Neural cell (in vitro differentiated cells): ENCODE data around the gene GRN. TPM values are rescaled to one million over a fixed set of nuclear protein-coding genes. Genes with fewer than 3 reads are reported as not detected.

Source experiments
- H2AFZ ChIP-seq: fragments of 200-600, 300-800 bp; sonication (generic), shearing (Covaris generic); 2 replicates; pipeline ENCODE4 v1.6.0; 2014; ENCODE audit warnings: low read depth, mild to moderate bottlenecking, antibody characterized with exemption, low read length, moderate library complexity
- H3F3A ChIP-seq: fragments of 200-600 bp; shearing (Covaris generic); 2 replicates; pipeline ENCODE4 v1.6.1; 2016; ENCODE audit warnings: mild to moderate bottlenecking, moderate library complexity, mixed read lengths, antibody characterized with exemption, low read length; ENCODE audit not compliant: insufficient read depth, poor library complexity, severe bottlenecking
- H3K27ac ChIP-seq: fragments of 200-600, 300-800 bp; sonication (generic), shearing (Covaris generic); 2 replicates; pipeline ENCODE4 v1.5.1; 2014; ENCODE audit warnings: mild to moderate bottlenecking, low read length, moderate library complexity
- H3K27me3 ChIP-seq: fragments of 300-800, 200-600 bp; sonication (generic), shearing (Covaris generic); 2 replicates; pipeline ENCODE4 v1.6.0; 2014; ENCODE audit warnings: mild to moderate bottlenecking, low read depth, low read length, moderate library complexity; ENCODE audit not compliant: insufficient read depth
- H3K36me3 ChIP-seq: fragments of 300-800, 200-600 bp; sonication (generic), shearing (Covaris generic); 2 replicates; pipeline ENCODE4 v1.5.1; 2014; ENCODE audit warnings: mild to moderate bottlenecking, antibody characterized with exemption, low read length, moderate library complexity; ENCODE audit not compliant: insufficient read depth
- H3K4me2 ChIP-seq: fragments of 300-800, 200-600 bp; sonication (generic), shearing (Covaris generic); 2 replicates; pipeline ENCODE4 v1.6.0; 2014; ENCODE audit warnings: mild to moderate bottlenecking, low read length
- H3K4me3 ChIP-seq: fragments of 300-800, 200-600 bp; sonication (generic), shearing (Covaris generic); 2 replicates; pipeline ENCODE4 v1.5.1; 2014; ENCODE audit warnings: mild to moderate bottlenecking, low read length, moderate library complexity
- H3K79me2 ChIP-seq: fragments of 200-600 bp; shearing (Covaris generic); replicated peaks from 2 replicates; pipeline ENCODE4 v1.6.0; 2014; ENCODE audit warnings: mild to moderate bottlenecking, low read length, moderate library complexity; ENCODE audit not compliant: insufficient read depth
- H3K9ac ChIP-seq: fragments of 300-800, 200-600 bp; sonication (generic), shearing (Covaris generic); 2 replicates; pipeline ENCODE4 v1.6.1; 2016; ENCODE audit warnings: mild to moderate bottlenecking, low read length, mixed read lengths
- H3K9me2 ChIP-seq: fragments of 200-600 bp; shearing (Covaris generic); 2 replicates; pipeline ENCODE4 v1.6.1; 2016; ENCODE audit warnings: mild to moderate bottlenecking, low read length, mixed read lengths; ENCODE audit not compliant: insufficient read depth
- H3K9me3 ChIP-seq: fragments of 200-600, 300-800 bp; sonication (generic), shearing (Covaris generic); 2 replicates; pipeline ENCODE4 v1.6.1; 2016; ENCODE audit warnings: mild to moderate bottlenecking, mixed run types, low read length, moderate library complexity, mixed read lengths
- H4K20me1 ChIP-seq: fragments of 200-600 bp; shearing (Covaris generic); 2 replicates; pipeline ENCODE4 v1.6.1; 2016; ENCODE audit warnings: mild to moderate bottlenecking, mixed run types; ENCODE audit not compliant: insufficient read depth
- EP300 ChIP-seq: fragments of 450-650 bp; conservative IDR thresholded peaks from 2 replicates; pipeline ENCODE4 v1.6.1; 2014; ENCODE audit warnings: antibody characterized with exemption, mild to moderate bottlenecking, moderate library complexity; ENCODE audit not compliant: poor library complexity, severe bottlenecking
- EZH2 ChIP-seq: fragments of 200-600, 300-800 bp; shearing (Covaris generic), sonication (generic); IDR thresholded peaks from 2 replicates; pipeline ENCODE4 v1.6.1; 2014; ENCODE audit warnings: antibody characterized with exemption, low read length, borderline replicate concordance, mild to moderate bottlenecking; ENCODE audit not compliant: insufficient read depth, poor library complexity, severe bottlenecking
- MXI1 ChIP-seq: fragments of 450-650 bp; conservative IDR thresholded peaks from 2 replicates; pipeline ENCODE4 v1.6.1; 2014; ENCODE audit warnings: antibody characterized with exemption, mild to moderate bottlenecking; ENCODE audit not compliant: poor library complexity, severe bottlenecking
- POLR2AphosphoS5 ChIP-seq: IDR thresholded peaks from 2 replicates; pipeline ENCODE4 v1.6.1; 2012
- RAD21 ChIP-seq: fragments of 450-650 bp; conservative IDR thresholded peaks from 2 replicates; pipeline ENCODE4 v1.6.1; 2014; ENCODE audit warnings: antibody characterized with exemption, mild to moderate bottlenecking, moderate library complexity
- REST ChIP-seq: IDR thresholded peaks from 2 replicates; pipeline ENCODE4 v1.6.1; 2012; ENCODE audit warnings: borderline replicate concordance
- SMC3 ChIP-seq: fragments of 450-650 bp; conservative IDR thresholded peaks from 2 replicates; pipeline ENCODE4 v1.6.1; 2014; ENCODE audit warnings: antibody characterized with exemption, mild to moderate bottlenecking, moderate library complexity; ENCODE audit not compliant: poor library complexity
- TAF1 ChIP-seq: IDR thresholded peaks from 2 replicates; pipeline ENCODE4 v1.6.1; 2012; ENCODE audit warnings: low read depth
- polyA plus RNA-seq: library from polyadenylated mRNA; depleted of rRNA; stranded (reverse); fragments of >200 nt; gene quantifications from 2 replicates; pipeline ENCODE4 v1.2.3, GENCODE V29; 2014
- TF ChIP-seq, protein P1 (sequence below): fragments of 450-650 bp; IDR thresholded peaks from 2 replicates; pipeline ENCODE4 v1.5.1; 2014; ENCODE audit warnings: antibody characterized with exemption, mild to moderate bottlenecking, moderate library complexity; ENCODE audit not compliant: poor library complexity, severe bottlenecking

GRN gene
- polyA plus RNA-seq, 1 donor from 2014 or later = 21.8 TPM

DNA sequence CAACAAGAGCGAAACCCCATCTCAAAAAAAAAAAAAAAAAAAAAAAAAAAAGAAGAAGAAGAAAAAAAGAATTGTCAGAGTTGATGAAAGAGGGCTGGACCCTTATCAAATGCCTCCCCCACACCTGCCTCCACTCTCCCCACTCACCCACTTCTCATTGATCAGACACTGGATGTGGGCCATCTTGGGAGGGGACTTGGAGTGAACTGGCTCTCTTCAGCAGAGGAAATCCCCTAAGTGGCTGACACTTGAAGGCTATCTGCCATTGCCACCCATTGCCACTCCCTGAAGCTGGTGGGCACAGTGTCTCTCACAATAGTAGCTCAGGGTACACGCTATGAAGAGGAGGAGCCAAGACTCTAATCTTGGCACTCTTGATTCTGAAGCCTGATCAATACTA, 42.7 kb downstream of the GRN start:
- Histone ChIP-seq H3K9me2 (no peaks in the 10 kb centered on the region), H3F3A (no peaks in the 10 kb centered on the region), H3K79me2 (no peaks in the 10 kb centered on the region), H3K4me3 (no peak overlapping the region), H3K9me3 (no peaks in the 10 kb centered on the region), H3K36me3 (no peaks in the 10 kb centered on the region), H3K9ac (no peak overlapping the region), H3K4me2 (no peak overlapping the region), H3K27me3 (peaks cover 15% of the 10 kb centered on the region), H2AFZ (no peak overlapping the region), H3K27ac (no peak overlapping the region), H4K20me1 (no peaks in the 10 kb centered on the region)
- TF ChIP-seq EZH2 = no peak
- no peak for TF ChIP-seq EP300
- TF ChIP-seq TAF1 = no peak
- TF ChIP-seq RAD21 = no peak
- TF ChIP-seq REST = no peak

DNA sequence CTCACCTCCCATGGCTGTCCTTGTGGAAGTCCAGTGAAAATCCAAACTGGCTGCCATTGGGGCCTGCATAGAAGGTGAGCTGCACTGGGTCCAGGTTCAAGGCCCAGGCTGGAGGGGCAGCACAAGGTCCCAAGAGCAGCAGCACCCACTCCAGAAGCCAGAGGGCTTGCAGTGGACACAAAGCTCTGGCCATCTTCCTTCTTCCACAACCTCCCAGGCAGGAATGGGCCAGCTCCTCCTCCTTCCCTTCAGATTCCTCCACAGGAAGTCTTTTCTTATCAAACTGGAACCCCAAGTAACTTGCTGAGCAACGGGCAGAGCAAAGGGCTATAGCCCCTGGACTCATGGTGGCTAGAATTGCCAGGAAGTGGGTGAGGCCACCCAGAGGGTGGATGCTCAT, 44.2 kb downstream of the GRN start, which contains the start of gene ITGA2B:
TSS of gene ITGA2B (minus strand) at position 369 of the 400 bp plus-strand sequence. CDS start at position 193, 176 bp downstream.
- Histone ChIP-seq H3K4me3 (no peak within 1 kb of the TSS), H3K27me3 (peaks cover 15% of the 10 kb centered on the region)

GRCh38 chr17:44389723-44390202, 44.7 kb downstream of the GRN start:
- Histone ChIP-seq H3K9ac (no peak overlapping the region), H3K79me2 (no peaks in the 10 kb centered on the region), H3K9me3 (no peaks in the 10 kb centered on the region), H3K4me2 (no peak overlapping the region), H3K9me2 (no peaks in the 10 kb centered on the region), H3K36me3 (no peaks in the 10 kb centered on the region), H4K20me1 (no peaks in the 10 kb centered on the region), H3K27ac (no peak overlapping the region), H3K4me3 (no peak overlapping the region), H3K27me3 (peaks cover 13% of the 10 kb centered on the region), H2AFZ (no peak overlapping the region), H3F3A (no peaks in the 10 kb centered on the region)
- no peak for TF ChIP-seq POLR2AphosphoS5
- no peak for TF ChIP-seq EP300
- no peak for TF ChIP-seq EZH2
- TF ChIP-seq RAD21 = no peak
- TF ChIP-seq SMC3 = no peak
- no peak for TF ChIP-seq TAF1
- TF ChIP-seq, protein P1, sequence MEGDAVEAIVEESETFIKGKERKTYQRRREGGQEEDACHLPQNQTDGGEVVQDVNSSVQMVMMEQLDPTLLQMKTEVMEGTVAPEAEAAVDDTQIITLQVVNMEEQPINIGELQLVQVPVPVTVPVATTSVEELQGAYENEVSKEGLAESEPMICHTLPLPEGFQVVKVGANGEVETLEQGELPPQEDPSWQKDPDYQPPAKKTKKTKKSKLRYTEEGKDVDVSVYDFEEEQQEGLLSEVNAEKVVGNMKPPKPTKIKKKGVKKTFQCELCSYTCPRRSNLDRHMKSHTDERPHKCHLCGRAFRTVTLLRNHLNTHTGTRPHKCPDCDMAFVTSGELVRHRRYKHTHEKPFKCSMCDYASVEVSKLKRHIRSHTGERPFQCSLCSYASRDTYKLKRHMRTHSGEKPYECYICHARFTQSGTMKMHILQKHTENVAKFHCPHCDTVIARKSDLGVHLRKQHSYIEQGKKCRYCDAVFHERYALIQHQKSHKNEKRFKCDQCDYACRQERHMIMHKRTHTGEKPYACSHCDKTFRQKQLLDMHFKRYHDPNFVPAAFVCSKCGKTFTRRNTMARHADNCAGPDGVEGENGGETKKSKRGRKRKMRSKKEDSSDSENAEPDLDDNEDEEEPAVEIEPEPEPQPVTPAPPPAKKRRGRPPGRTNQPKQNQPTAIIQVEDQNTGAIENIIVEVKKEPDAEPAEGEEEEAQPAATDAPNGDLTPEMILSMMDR = no peak
- TF ChIP-seq MXI1 = no peak
- no peak for TF ChIP-seq REST

More for the DNA sequence above, 44.2 kb downstream of the GRN start, which contains the start of gene ITGA2B:
- Histone ChIP-seq H3K79me2 (no peaks in the 10 kb centered on the region), H2AFZ (no peak within 1 kb of the TSS), H4K20me1 (no peaks in the 10 kb centered on the region), H3K36me3 (no peaks in the 10 kb centered on the region), H3F3A (no peaks in the 10 kb centered on the region), H3K4me2 (no peak within 1 kb of the TSS), H3K9ac (no peak within 1 kb of the TSS), H3K27ac (no peak within 1 kb of the TSS), H3K9me2 (no peaks in the 10 kb centered on the region), H3K9me3 (no peaks in the 10 kb centered on the region)
- TF ChIP-seq POLR2AphosphoS5 = no peak
- TF ChIP-seq EZH2 = no peak
